Kidney (tissue), 14 donors: ENCODE results near the gene NRCAM. TPM values are rescaled to one million over a fixed set of nuclear protein-coding genes. Genes with fewer than 3 reads are reported as not detected.

ENCODE experiments used
- DNase-seq, 5 donors: peaks; one replicate each; pipeline ENCODE4 v3.0.0-alpha.2; 2013 to 2020
- FAIRE-seq: peaks from 2 replicates; lab custom pipeline; 2012; peaks lifted over from hg19 to GRCh38; lab: Jason Lieb, UNC
- H3K27ac ChIP-seq, 2 donors: one replicate each; pipeline ENCODE4 v1.7.0; 2013; ENCODE audit warnings: low read depth in 2 of 2, low read length in 2 of 2, inconsistent platforms in 1 of 2
- H3K27me3 ChIP-seq: one replicate; pipeline ENCODE4 v1.7.1; 2013; ENCODE audit warnings: low read length, inconsistent platforms; ENCODE audit not compliant: control insufficient read depth, insufficient read depth
- H3K36me3 ChIP-seq, 3 donors: one replicate each; pipeline versions ENCODE4 v1.7.0 to v1.7.1; 2013; ENCODE audit warnings: low read length in 3 of 3, control low read depth in 1 of 3, inconsistent platforms in 1 of 3; ENCODE audit not compliant: insufficient read depth in 3 of 3, control insufficient read depth in 2 of 3
- H3K4me1 ChIP-seq, 3 donors: one replicate each; pipeline versions ENCODE4 v1.7.0 to v1.7.1; 2013; ENCODE audit warnings: low read length in 3 of 3, inconsistent platforms in 1 of 3, low read depth in 1 of 3; ENCODE audit not compliant: control insufficient read depth in 2 of 3, insufficient read depth in 2 of 3
- H3K4me3 ChIP-seq, 3 donors: one replicate each; pipeline versions ENCODE4 v1.7.0 to v1.8.1; 2013; ENCODE audit warnings: low read length in 3 of 3, control low read depth in 1 of 3, inconsistent platforms in 1 of 3
- H3K9ac ChIP-seq, 3 donors: one replicate each; pipeline versions ENCODE4 v1.7.0 to v1.7.1; 2013; ENCODE audit warnings: low read length in 3 of 3, control low read depth in 1 of 3, inconsistent platforms in 1 of 3
- H3K9me3 ChIP-seq, 3 donors: one replicate each; pipeline versions ENCODE4 v1.7.0 to v1.7.1; 2013; ENCODE audit warnings: low read length in 3 of 3, control low read depth in 1 of 3, inconsistent platforms in 1 of 3; ENCODE audit not compliant: control insufficient read depth in 2 of 3, insufficient read depth in 1 of 3
- CTCF ChIP-seq: IDR thresholded peaks from 3 replicates; pipeline ENCODE4 v1.5.1; 2012; ENCODE audit warnings: mild to moderate bottlenecking, moderate library complexity, borderline replicate concordance; ENCODE audit not compliant: insufficient read depth; ENCODE audit errors: extremely low read depth
- intact Hi-C: fragments of 100-400 bp; cut with DNase I; formaldehyde crosslinking; loops from one replicate; pipeline ENCODE4 v1.11.1; 2022
- polyA plus RNA-seq: library from polyadenylated mRNA; stranded (reverse); fragments of 350-450 nt; fragmentation: Illumina TruSeq; extraction: RNeasy Lipid Tissue Mini Kit (QIAGEN cat#74804); gene quantifications from one replicate; pipeline ENCODE4 v1.2.3, GENCODE V29; 2014; ENCODE audit warnings: low read depth, low replicate concordance; ENCODE audit not compliant: insufficient read depth
- total RNA-seq: library from RNA; stranded (reverse); fragmentation: NEBNext Ultra II Directional; extraction: Animal tissue kit (Norgen Biotek cat#: 25700); gene quantifications from one replicate; pipeline ENCODE4 v1.2.1, GENCODE V29; 2021
- donor health status: control.
- donor health status: control.
- donor health status: control.
- donor health status: control.
- donor health status: control.
- donor health status: DM: yes; HTN: yes; CAD: no.
- donor health status: Normal renal cell carcinoma (clear cell type).

Gene NRCAM
- total and polyA plus RNA-seq, 2 donors from 2014 or later, result 16.8 to 20.6 TPM

- intact Hi-C loops, result no loop called here
- Histone ChIP-seq H3K4me3 (no peak overlapping the region), H3K27ac (no peak overlapping the region), H3K27me3 (no peaks in the 10 kb centered on the region), H3K9ac (no peak overlapping the region), H3K4me1 (no peaks in the 10 kb centered on the region), H3K9me3 (no peaks in the 10 kb centered on the region), H3K36me3 (no peaks in the 10 kb centered on the region)
- DNase-seq, result no peak
- FAIRE-seq, result no peak
- TF ChIP-seq CTCF, result no peak
Measured at GRCh38 chr7:108166687-108167086, 289.5 kb downstream of the NRCAM start.

- Histone ChIP-seq H3K36me3 (no peaks in the 10 kb centered on the region), H3K4me3 (no peak overlapping the region), H3K9me3 (no peaks in the 10 kb centered on the region), H3K9ac (no peak overlapping the region), H3K27me3 (no peaks in the 10 kb centered on the region), H3K27ac (no peak overlapping the region), H3K4me1 (no peaks in the 10 kb centered on the region)
- DNase-seq, result no peak
- TF ChIP-seq CTCF, result no peak
- no peak for FAIRE-seq
- intact Hi-C loops, result no loop called here
Measured at GRCh38 chr7:108165723-108166122, 290.5 kb downstream of the NRCAM start.

- no peaks in the 10 kb centered on the region for H3K36me3 ChIP-seq
- intact Hi-C loops, result no loop called here
- no peak overlapping the region for H3K9ac ChIP-seq
- no peak for TF ChIP-seq CTCF
- FAIRE-seq (no peak), DNase-seq (no peak)
- no peak overlapping the region for H3K27ac ChIP-seq
- no peaks in the 10 kb centered on the region for H3K27me3 ChIP-seq
- H3K4me1 ChIP-seq, result no peaks in the 10 kb centered on the region
- no peaks in the 10 kb centered on the region for H3K9me3 ChIP-seq
- no peak overlapping the region for H3K4me3 ChIP-seq
Measured at GRCh38 chr7:108164946-108165345, 291.3 kb downstream of the NRCAM start.

GRCh38 chr7:108164342-108164741 is 291.9 kb downstream of the NRCAM start:
- intact Hi-C loops, result no loop called here

More at GRCh38 chr7:108164342-108164741, 291.9 kb downstream of the NRCAM start:
- DNase-seq (no peak), FAIRE-seq (no peak)
- Histone ChIP-seq H3K36me3 (no peaks in the 10 kb centered on the region), H3K4me3 (no peak overlapping the region), H3K4me1 (no peaks in the 10 kb centered on the region), H3K27me3 (no peaks in the 10 kb centered on the region), H3K9ac (no peak overlapping the region), H3K9me3 (no peaks in the 10 kb centered on the region), H3K27ac (no peak overlapping the region)
- no peak for TF ChIP-seq CTCF
